Vagina (tissue), 2 donors: ENCODE measurements around the gene KRTAP10-6.

Experiments
- CTCF ChIP-seq, 3 experiments: fragments of 450-650 bp in 2 of 3; fragments of 200-600 bp in 1 of 3; sonication (generic) in 1 of 3; IDR thresholded peaks; one replicate each; pipeline ENCODE4 v1.5.1; 2017 to 2019; ENCODE audit warnings: antibody characterized with exemption in 3 of 3, mild to moderate bottlenecking in 2 of 3, moderate library complexity in 2 of 3
- POLR2A ChIP-seq, 2 donors: fragments of 450-650 bp; IDR thresholded peaks; one replicate each; pipeline ENCODE4 v1.6.1; 2017; ENCODE audit warnings: antibody characterized with exemption in 2 of 2, mild to moderate bottlenecking in 2 of 2, moderate library complexity in 2 of 2
- POLR2AphosphoS5 ChIP-seq, 2 donors: sonication (generic); formaldehyde crosslinking; IDR thresholded peaks; one replicate each; pipeline ENCODE4 v1.9.0; 2017; ENCODE audit warnings: antibody characterized with exemption in 2 of 2, mild to moderate bottlenecking in 2 of 2, low read depth in 1 of 2; ENCODE audit not compliant: insufficient read depth in 1 of 2

GRCh38 chr21:44626673-44627143 lies 34.4 kb upstream of the KRTAP10-6 start, which contains the start of gene KRTAP10-9:
- TF ChIP-seq POLR2AphosphoS5 (IDR thresholded peaks at IDR 0.05; ENCODE audit: insufficient read depth in 1 of 2, low read depth in 1 of 2): no peak
- no peak for TF ChIP-seq CTCF (IDR thresholded peaks at IDR 0.05)
- TF ChIP-seq POLR2A (IDR thresholded peaks at IDR 0.05): no peak
